Calu3 (cell line): ENCODE data around the gene FBXL2. TPM values are rescaled to one million over a fixed set of nuclear protein-coding genes. Genes with fewer than 3 reads are reported as not detected.

ENCODE experiments used
- BruUV-seq: library from RNA; stranded (reverse); fragments of 400-500 nt; replicated peaks from 2 replicates; lab custom pipeline; 2021; lab: Mats Ljungman, UMichigan
- CTCF ChIA-PET: fragments of 300-600 bp; sonication (Branson Sonifier 250); formaldehyde crosslinking; loops from one replicate; lab custom pipeline; 2022; ENCODE audit warnings: antibody characterized with exemption; lab: Charles Lee
- DNase-seq: peaks from one replicate; pipeline ENCODE4 v3.0.0; 2022
- H3K27ac Mint-ChIP-seq: one replicate; pipeline ENCODE4 v1.8.0; 2022; ENCODE audit warnings: mixed read lengths; ENCODE audit not compliant: unreplicated experiment
- H3K27me3 Mint-ChIP-seq: one replicate; pipeline ENCODE4 v1.8.0; 2022; ENCODE audit warnings: mixed read lengths; ENCODE audit not compliant: unreplicated experiment
- H3K36me3 Mint-ChIP-seq: one replicate; pipeline ENCODE4 v1.8.0; 2022; ENCODE audit warnings: mild to moderate bottlenecking, moderate library complexity, mixed read lengths; ENCODE audit not compliant: insufficient read depth, unreplicated experiment
- H3K4me1 Mint-ChIP-seq: one replicate; pipeline ENCODE4 v1.8.0; 2022; ENCODE audit warnings: mild to moderate bottlenecking, low read depth, mixed read lengths; ENCODE audit not compliant: unreplicated experiment
- H3K4me3 Mint-ChIP-seq: one replicate; pipeline ENCODE4 v1.8.0; 2022; ENCODE audit warnings: mild to moderate bottlenecking, low read depth, moderate library complexity, mixed read lengths; ENCODE audit not compliant: unreplicated experiment
- H3K9me3 Mint-ChIP-seq: one replicate; pipeline ENCODE4 v1.8.0; 2022; ENCODE audit warnings: low read depth, mixed read lengths; ENCODE audit not compliant: unreplicated experiment
- intact Hi-C: fragments of 100-400 bp; cut with micrococcal nuclease; formaldehyde crosslinking; loops from one replicate; pipeline ENCODE4 v1.10.0; 2022; ENCODE audit not compliant: unreplicated experiment
- total RNA-seq: library from RNA; stranded (reverse); gene quantifications from 2 replicates; pipeline ENCODE4 v1.2.3, GENCODE V29; 2022
- TF ChIP-seq, protein P1 (sequence below): fragments of 200-600 bp; IDR thresholded peaks from one replicate; pipeline ENCODE4 v1.8.0; 2022; ENCODE audit warnings: antibody characterized with exemption; ENCODE audit not compliant: unreplicated experiment

Gene FBXL2
- total RNA-seq, 1 experiment from 2014 or later: 11.5 TPM

DNA sequence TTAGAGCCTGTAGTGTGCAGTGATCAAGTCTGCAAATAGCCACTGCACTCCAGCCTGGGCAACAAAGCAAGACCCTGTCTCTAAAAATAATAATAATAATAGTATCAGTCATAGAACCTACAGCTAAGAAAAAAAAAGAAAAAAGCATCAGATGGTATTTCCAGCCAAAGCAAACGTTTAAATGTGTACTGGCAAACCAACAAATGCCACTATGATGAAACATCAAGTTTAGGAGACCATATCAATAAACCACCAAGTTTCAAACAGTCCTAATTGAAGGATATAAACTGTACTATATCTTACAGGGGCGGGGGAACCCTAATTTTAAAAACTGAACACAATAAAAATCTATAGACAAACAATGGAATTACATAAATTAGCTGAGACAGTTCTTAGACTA is 156.6 kb downstream of the FBXL2 start:
- Mint-ChIP-seq H3K36me3 (peaks cover 13% of the 10 kb centered on the region), H3K4me1 (peaks cover 32% of the 10 kb centered on the region), H3K27ac (no peak overlapping the region), H3K4me3 (no peak overlapping the region), H3K27me3 (no peaks in the 10 kb centered on the region), H3K9me3 (no peaks in the 10 kb centered on the region)
- DNase-seq: no peak
- CTCF ChIA-PET: interaction anchor here (0.7 kb wide), 2 partner anchors 75 to 302 kb away, joined by 3 to 5 read pairs; no protein-coding TSS in a partner anchor
- no TSS peak for BruUV-seq
- TF ChIP-seq, protein P1, sequence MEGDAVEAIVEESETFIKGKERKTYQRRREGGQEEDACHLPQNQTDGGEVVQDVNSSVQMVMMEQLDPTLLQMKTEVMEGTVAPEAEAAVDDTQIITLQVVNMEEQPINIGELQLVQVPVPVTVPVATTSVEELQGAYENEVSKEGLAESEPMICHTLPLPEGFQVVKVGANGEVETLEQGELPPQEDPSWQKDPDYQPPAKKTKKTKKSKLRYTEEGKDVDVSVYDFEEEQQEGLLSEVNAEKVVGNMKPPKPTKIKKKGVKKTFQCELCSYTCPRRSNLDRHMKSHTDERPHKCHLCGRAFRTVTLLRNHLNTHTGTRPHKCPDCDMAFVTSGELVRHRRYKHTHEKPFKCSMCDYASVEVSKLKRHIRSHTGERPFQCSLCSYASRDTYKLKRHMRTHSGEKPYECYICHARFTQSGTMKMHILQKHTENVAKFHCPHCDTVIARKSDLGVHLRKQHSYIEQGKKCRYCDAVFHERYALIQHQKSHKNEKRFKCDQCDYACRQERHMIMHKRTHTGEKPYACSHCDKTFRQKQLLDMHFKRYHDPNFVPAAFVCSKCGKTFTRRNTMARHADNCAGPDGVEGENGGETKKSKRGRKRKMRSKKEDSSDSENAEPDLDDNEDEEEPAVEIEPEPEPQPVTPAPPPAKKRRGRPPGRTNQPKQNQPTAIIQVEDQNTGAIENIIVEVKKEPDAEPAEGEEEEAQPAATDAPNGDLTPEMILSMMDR: no peak
- intact Hi-C loops: no loop called here

Other genes with a start within 250 kb of the FBXL2 start
- 83.0 and 85.1 TPM in 2 replicates for gene GLB1, start 180.3 kb upstream of the FBXL2 start, total RNA-seq
- 12.1 and 12.2 TPM in 2 replicates for gene TMPPE, start 180.3 kb upstream of the FBXL2 start, total RNA-seq
- 62.2 and 76.9 TPM in 2 replicates for gene CRTAP, start 163.4 kb upstream of the FBXL2 start, total RNA-seq
- gene SUSD5, start 58.6 kb upstream of the FBXL2 start, total RNA-seq: 0.21 and 0.93 TPM in 2 replicates
- gene UBP1, start 163.0 kb downstream of the FBXL2 start, total RNA-seq: 68.3 and 72.4 TPM in 2 replicates